ENCODE data around the gene CRBN. TPM values are rescaled to one million over a fixed set of nuclear protein-coding genes. Genes with fewer than 3 reads are reported as not detected.
A peak's percentile ranks its signal among the peaks of the same experiment; 100 is the strongest.

Gene CRBN
- total RNA-seq, 2 experiments from 2014 or later: 40.4 to 45.4 TPM

- intact Hi-C loops (cut with micrococcal nuclease): loop anchor here (5.0 to 10.0 kb wide), 2 partner anchors 249 to 466 kb away; no protein-coding TSS in a partner anchor
- no peak for DNase-seq
- H3K27me3 Mint-ChIP-seq: no peaks in the 10 kb centered on the region
- H3K9me3 Mint-ChIP-seq: no peaks in the 10 kb centered on the region
- ChIA-PET POLR2A (no interaction called here), CTCF (interaction anchor here (0.6 to 2.0 kb wide), 6 partner anchors 9 to 31 kb away, joined by 3 to 4 read pairs (median 4); no protein-coding TSS in a partner anchor)
- peak overlapping the region; percentile 93 for H3K27ac Mint-ChIP-seq
- H3K4me3 Mint-ChIP-seq: no peak overlapping the region
- peaks cover 62% of the 10 kb centered on the region for H3K4me1 Mint-ChIP-seq (ENCODE audit: low read depth)
- H3K36me3 Mint-ChIP-seq: peaks cover 46% of the 10 kb centered on the region
Observed at GRCh38 chr3:3170998-3171397, 8.5 kb downstream of the CRBN start.

GRCh38 chr3:3165650-3166049 is 13.8 kb downstream of the CRBN start:
- no peak overlapping the region for H3K4me3 Mint-ChIP-seq
- ChIA-PET CTCF (no interaction called here), POLR2A (no interaction called here)
- peak overlapping the region; percentile 86 for H3K27ac Mint-ChIP-seq
- no peaks in the 10 kb centered on the region for H3K27me3 Mint-ChIP-seq
- DNase-seq: no peak
- H3K9me3 Mint-ChIP-seq: no peaks in the 10 kb centered on the region
- intact Hi-C loops (cut with micrococcal nuclease): loop anchor here (1.0 kb wide), 3 partner anchors 14 to 56 kb away; partner anchors contain the start of genes CRBN and TRNT1
- H3K36me3 Mint-ChIP-seq: peaks cover 50% of the 10 kb centered on the region
- H3K4me1 Mint-ChIP-seq (ENCODE audit: low read depth): peaks cover 62% of the 10 kb centered on the region

- H3K9me3 Mint-ChIP-seq: no peaks in the 10 kb centered on the region
- peak; percentile 57 for DNase-seq
- intact Hi-C loops (cut with micrococcal nuclease): loop anchor here (1.0 kb wide), 3 partner anchors 14 to 56 kb away; partner anchors contain the start of genes CRBN and TRNT1
- H3K4me3 Mint-ChIP-seq: no peak overlapping the region
- POLR2A ChIA-PET: no interaction called here
- peak overlapping the region; percentile 86 for H3K27ac Mint-ChIP-seq
- no peaks in the 10 kb centered on the region for H3K27me3 Mint-ChIP-seq
- peaks cover 62% of the 10 kb centered on the region for H3K4me1 Mint-ChIP-seq (ENCODE audit: low read depth)
- peaks cover 50% of the 10 kb centered on the region for H3K36me3 Mint-ChIP-seq
- CTCF ChIA-PET: no interaction called here
Observed at GRCh38 chr3:3165241-3165640, 14.2 kb downstream of the CRBN start.

GRCh38 chr3:3160826-3161225 is 18.7 kb downstream of the CRBN start:
- peaks cover 58% of the 10 kb centered on the region for H3K36me3 Mint-ChIP-seq
- DNase-seq: no peak
- peak overlapping the region; percentile 63 for H3K27ac Mint-ChIP-seq
- peaks cover 8% of the 10 kb centered on the region for H3K9me3 Mint-ChIP-seq
- no peak overlapping the region for H3K4me3 Mint-ChIP-seq
- POLR2A ChIA-PET: no interaction called here
- intact Hi-C loops (cut with micrococcal nuclease): no loop called here
- peaks cover 61% of the 10 kb centered on the region for H3K4me1 Mint-ChIP-seq (ENCODE audit: low read depth)
- no peaks in the 10 kb centered on the region for H3K27me3 Mint-ChIP-seq
- CTCF ChIA-PET: interaction anchor here (1.1 to 1.3 kb wide), 2 partner anchors 10 to 12 kb away, joined by 3 read pairs; no protein-coding TSS in a partner anchor

GRCh38 chr3:3157484-3157883 is 22.0 kb downstream of the CRBN start:
- CTCF ChIA-PET: no interaction called here
- Mint-ChIP-seq H3K27ac (peak overlapping the region; percentile 29), H3K4me3 (no peak overlapping the region)

GRCh38 chr3:3154879-3155610 is 24.4 kb downstream of the CRBN start:
- H3K27ac Mint-ChIP-seq: peak overlapping the region; percentile 46
- ChIA-PET CTCF (interaction anchor here (0.7 to 1.0 kb wide), 2 partner anchors 18 to 22 kb away, joined by 4 to 5 read pairs; no protein-coding TSS in a partner anchor), POLR2A (no interaction called here)
- peaks cover 62% of the 10 kb centered on the region for H3K36me3 Mint-ChIP-seq
- no peak overlapping the region for H3K4me3 Mint-ChIP-seq
- intact Hi-C loops (cut with micrococcal nuclease): no loop called here
- peaks cover 36% of the 10 kb centered on the region for H3K4me1 Mint-ChIP-seq (ENCODE audit: low read depth)
- H3K9me3 Mint-ChIP-seq: peaks cover 8% of the 10 kb centered on the region
- no peaks in the 10 kb centered on the region for H3K27me3 Mint-ChIP-seq
- DNase-seq: no peak

More at GRCh38 chr3:3157484-3157883, 22.0 kb downstream of the CRBN start:
- peaks cover 8% of the 10 kb centered on the region for H3K9me3 Mint-ChIP-seq
- H3K36me3 Mint-ChIP-seq: peaks cover 53% of the 10 kb centered on the region
- peaks cover 39% of the 10 kb centered on the region for H3K4me1 Mint-ChIP-seq (ENCODE audit: low read depth)
- no peak for DNase-seq
- no peaks in the 10 kb centered on the region for H3K27me3 Mint-ChIP-seq
- intact Hi-C loops (cut with micrococcal nuclease): no loop called here
- POLR2A ChIA-PET: no interaction called here

- intact Hi-C loops (cut with micrococcal nuclease): loop anchor here (1.0 kb wide), 1 partner anchor 9 kb away; no protein-coding TSS in a partner anchor
- H3K4me3 Mint-ChIP-seq: no peak overlapping the region
- no peak for DNase-seq
- peaks cover 39% of the 10 kb centered on the region for H3K4me1 Mint-ChIP-seq (ENCODE audit: low read depth)
- ChIA-PET POLR2A (no interaction called here), CTCF (interaction anchor here (1.0 kb wide), 1 partner anchor 28 kb away, joined by 3 read pairs; no protein-coding TSS in a partner anchor)
- H3K36me3 Mint-ChIP-seq: peaks cover 63% of the 10 kb centered on the region
- no peaks in the 10 kb centered on the region for H3K27me3 Mint-ChIP-seq
- no peaks in the 10 kb centered on the region for H3K9me3 Mint-ChIP-seq
- H3K27ac Mint-ChIP-seq: peak overlapping the region; percentile 72
Observed at GRCh38 chr3:3151513-3151912, 28.0 kb downstream of the CRBN start.

- peaks cover 39% of the 10 kb centered on the region for H3K4me1 Mint-ChIP-seq (ENCODE audit: low read depth)
- H3K9me3 Mint-ChIP-seq: no peaks in the 10 kb centered on the region
Observed at GRCh38 chr3:3149560-3149959, 29.9 kb downstream of the CRBN start.

GRCh38 chr3:3145831-3146230 is 33.7 kb downstream of the CRBN start:
- POLR2A ChIA-PET: interaction anchor here (0.6 kb wide), 1 partner anchor 15 kb away, joined by 3 read pairs; no protein-coding TSS in a partner anchor
- CTCF ChIA-PET: no interaction called here
- Mint-ChIP-seq H3K4me1 (ENCODE audit: low read depth) (peaks cover 43% of the 10 kb centered on the region), H3K27ac (peak overlapping the region; percentile 52), H3K9me3 (no peaks in the 10 kb centered on the region), H3K36me3 (peaks cover 72% of the 10 kb centered on the region), H3K4me3 (no peak overlapping the region), H3K27me3 (no peaks in the 10 kb centered on the region)
- intact Hi-C loops (cut with micrococcal nuclease): no loop called here
- no peak for DNase-seq

More at GRCh38 chr3:3149560-3149959, 29.9 kb downstream of the CRBN start:
- Mint-ChIP-seq H3K27ac (peak overlapping the region; percentile 57), H3K4me3 (no peak overlapping the region), H3K36me3 (peaks cover 68% of the 10 kb centered on the region), H3K27me3 (no peaks in the 10 kb centered on the region)
- DNase-seq: no peak
- ChIA-PET POLR2A (interaction anchor here (0.5 kb wide), 1 partner anchor 151 kb away, joined by 3 read pairs; no protein-coding TSS in a partner anchor), CTCF (no interaction called here)
- intact Hi-C loops (cut with micrococcal nuclease): no loop called here

- peak overlapping the region; percentile 50 for H3K27ac Mint-ChIP-seq
- no peak for DNase-seq
- H3K9me3 Mint-ChIP-seq: no peaks in the 10 kb centered on the region
- intact Hi-C loops (cut with micrococcal nuclease): loop anchor here (1.0 kb wide), 1 partner anchor 9 kb away; no protein-coding TSS in a partner anchor
- CTCF ChIA-PET: interaction anchor here (0.6 kb wide), 1 partner anchor 18 kb away, joined by 3 read pairs; no protein-coding TSS in a partner anchor
- no peak overlapping the region for H3K4me3 Mint-ChIP-seq
- POLR2A ChIA-PET: no interaction called here
- H3K4me1 Mint-ChIP-seq (ENCODE audit: low read depth): peaks cover 34% of the 10 kb centered on the region
- no peaks in the 10 kb centered on the region for H3K27me3 Mint-ChIP-seq
- H3K36me3 Mint-ChIP-seq: peaks cover 75% of the 10 kb centered on the region
Observed at GRCh38 chr3:3141939-3142338, 37.6 kb downstream of the CRBN start.

- no peak for DNase-seq
- H3K27ac Mint-ChIP-seq: peak overlapping the region; percentile 29
- H3K4me1 Mint-ChIP-seq (ENCODE audit: low read depth): peaks cover 55% of the 10 kb centered on the region
- no peaks in the 10 kb centered on the region for H3K27me3 Mint-ChIP-seq
- CTCF ChIA-PET: no interaction called here
- H3K36me3 Mint-ChIP-seq: peaks cover 70% of the 10 kb centered on the region
- no peaks in the 10 kb centered on the region for H3K9me3 Mint-ChIP-seq
- H3K4me3 Mint-ChIP-seq: no peak overlapping the region
- POLR2A ChIA-PET: no interaction called here
- intact Hi-C loops (cut with micrococcal nuclease): no loop called here
Observed at GRCh38 chr3:3137526-3137925, 42.0 kb downstream of the CRBN start.

- Mint-ChIP-seq H3K36me3 (peaks cover 60% of the 10 kb centered on the region), H3K4me3 (no peak overlapping the region), H3K27me3 (no peaks in the 10 kb centered on the region), H3K9me3 (no peaks in the 10 kb centered on the region), H3K27ac (peak overlapping the region; percentile 73), H3K4me1 (ENCODE audit: low read depth) (peaks cover 51% of the 10 kb centered on the region)
- ChIA-PET POLR2A (no interaction called here), CTCF (interaction anchor here (1.1 kb wide), 1 partner anchor 37 kb away, joined by 4 read pairs; no protein-coding TSS in a partner anchor)
- peak; percentile 21 for DNase-seq
- intact Hi-C loops (cut with micrococcal nuclease): loop anchor here (1.0 kb wide), 1 partner anchor 8 kb away; no protein-coding TSS in a partner anchor
Observed at GRCh38 chr3:3134750-3135448, 44.6 kb downstream of the CRBN start.

Measured in activated CD4-positive, alpha-beta memory T cell treated with anti-CD3 and anti-CD28 coated beads for 36 hours (primary cell).